WTC11 (cell line): Measurements from ENCODE around the gene WNT11.

Experiments
- AFF4 ChIP-seq: sonication (generic); formaldehyde crosslinking; IDR thresholded peaks from 2 replicates; pipeline ENCODE4 v1.8.1; 2023; ENCODE audit warnings: mild to moderate bottlenecking, missing genetic modification reagents, borderline replicate concordance
- ATF2 ChIP-seq: sonication (generic); formaldehyde crosslinking; IDR thresholded peaks from 2 replicates; pipeline ENCODE4 v1.8.1; 2022; ENCODE audit warnings: low read depth, missing genetic modification reagents, borderline replicate concordance
- CTCF ChIP-seq: fragments of 200-600 bp; IDR thresholded peaks from 2 replicates; pipeline ENCODE4 v1.8.0; 2022; ENCODE audit warnings: antibody characterized with exemption
- E2F1 ChIP-seq: sonication (generic); formaldehyde crosslinking; IDR thresholded peaks from 2 replicates; pipeline ENCODE4 v1.8.0; 2022; ENCODE audit warnings: mild to moderate bottlenecking, missing genetic modification reagents
- MAX ChIP-seq: sonication (generic); formaldehyde crosslinking; IDR thresholded peaks from 2 replicates; pipeline ENCODE4 v1.8.0; 2022; ENCODE audit warnings: mild to moderate bottlenecking, missing genetic modification reagents
- MYBL2 ChIP-seq: sonication (generic); formaldehyde crosslinking; IDR thresholded peaks from 2 replicates; pipeline ENCODE4 v1.8.1; 2023; ENCODE audit warnings: mild to moderate bottlenecking, moderate library complexity, missing genetic modification reagents
- NR2C2 ChIP-seq: sonication (generic); formaldehyde crosslinking; IDR thresholded peaks from 2 replicates; pipeline ENCODE4 v1.8.0; 2022; ENCODE audit warnings: mild to moderate bottlenecking, missing genetic modification reagents
- NR3C1 ChIP-seq: sonication (generic); formaldehyde crosslinking; conservative IDR thresholded peaks from 2 replicates; pipeline ENCODE4 v1.8.1; 2023; ENCODE audit warnings: low read depth, mild to moderate bottlenecking, missing genetic modification reagents
- SMAD4 ChIP-seq: sonication (generic); formaldehyde crosslinking; IDR thresholded peaks from 2 replicates; pipeline ENCODE4 v1.8.0; 2022; ENCODE audit warnings: mild to moderate bottlenecking, missing genetic modification reagents
- SP1 ChIP-seq: sonication (generic); formaldehyde crosslinking; conservative IDR thresholded peaks from 2 replicates; pipeline ENCODE4 v1.8.1; 2022; ENCODE audit warnings: missing genetic modification reagents
- TEAD4 ChIP-seq: sonication (generic); formaldehyde crosslinking; IDR thresholded peaks from 2 replicates; pipeline ENCODE4 v1.8.0; 2022; ENCODE audit warnings: mild to moderate bottlenecking, missing genetic modification reagents
- ZNF138 ChIP-seq: sonication (generic); formaldehyde crosslinking; conservative IDR thresholded peaks from 2 replicates; pipeline ENCODE4 v1.8.1; 2022; ENCODE audit warnings: mild to moderate bottlenecking, moderate library complexity, missing genetic modification reagents
- ZNF512 ChIP-seq: sonication (generic); formaldehyde crosslinking; IDR thresholded peaks from 2 replicates; pipeline ENCODE4 v1.8.1; 2022; ENCODE audit warnings: missing genetic modification reagents, borderline replicate concordance
- ZNF671 ChIP-seq: fragments of 250-450 bp; sonication (Bioruptor Pico); IDR thresholded peaks from 2 replicates; pipeline ENCODE4 v1.8.0; 2021; ENCODE audit warnings: mild to moderate bottlenecking

- TF ChIP-seq ATF2 (no peak), ZNF138 (CRISPR knock-in tag) (no peak), SMAD4 (CRISPR knock-in tag) (no peak), SP1 (CRISPR knock-in tag) (no peak), MAX (CRISPR knock-in tag) (no peak), TEAD4 (CRISPR knock-in tag) (no peak), CTCF (no peak), MYBL2 (CRISPR knock-in tag) (no peak), ZNF671 (CRISPR knock-in tag) (no peak), E2F1 (CRISPR knock-in tag) (no peak), NR3C1 (CRISPR knock-in tag) (no peak), NR2C2 (CRISPR knock-in tag) (no peak), ZNF512 (CRISPR knock-in tag) (no peak), AFF4 (no peak)
These were observed 39.4 kb upstream of the WNT11 start for GRCh38 chr11:76245720-76246119.
